ENCODE results near the gene VPS41.
A peak's percentile ranks its signal among the peaks of the same experiment; 100 is the strongest.

Gene VPS41

DNA sequence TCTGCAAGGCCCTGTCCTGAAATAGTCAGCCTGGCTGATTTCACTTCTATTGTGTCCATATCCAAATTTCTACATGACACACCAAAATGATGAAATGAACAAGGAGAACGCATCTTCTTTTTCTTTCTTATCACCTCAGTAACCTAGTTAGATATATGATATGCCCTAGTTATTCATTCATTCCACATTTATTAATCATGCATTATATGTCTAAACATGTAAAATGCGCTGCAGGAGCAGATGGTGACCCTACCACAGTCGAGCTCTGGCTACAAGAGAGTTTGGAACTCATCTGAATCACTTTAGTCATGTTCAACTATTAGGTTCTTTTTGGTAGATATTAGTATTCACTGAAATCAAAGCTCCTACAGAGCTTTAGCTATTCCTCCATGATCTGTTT, 31.8 kb upstream of the VPS41 start:
- DNase-seq (ENCODE audit: extremely low read depth, low read depth): no peak
- TF ChIP-seq, protein P1, sequence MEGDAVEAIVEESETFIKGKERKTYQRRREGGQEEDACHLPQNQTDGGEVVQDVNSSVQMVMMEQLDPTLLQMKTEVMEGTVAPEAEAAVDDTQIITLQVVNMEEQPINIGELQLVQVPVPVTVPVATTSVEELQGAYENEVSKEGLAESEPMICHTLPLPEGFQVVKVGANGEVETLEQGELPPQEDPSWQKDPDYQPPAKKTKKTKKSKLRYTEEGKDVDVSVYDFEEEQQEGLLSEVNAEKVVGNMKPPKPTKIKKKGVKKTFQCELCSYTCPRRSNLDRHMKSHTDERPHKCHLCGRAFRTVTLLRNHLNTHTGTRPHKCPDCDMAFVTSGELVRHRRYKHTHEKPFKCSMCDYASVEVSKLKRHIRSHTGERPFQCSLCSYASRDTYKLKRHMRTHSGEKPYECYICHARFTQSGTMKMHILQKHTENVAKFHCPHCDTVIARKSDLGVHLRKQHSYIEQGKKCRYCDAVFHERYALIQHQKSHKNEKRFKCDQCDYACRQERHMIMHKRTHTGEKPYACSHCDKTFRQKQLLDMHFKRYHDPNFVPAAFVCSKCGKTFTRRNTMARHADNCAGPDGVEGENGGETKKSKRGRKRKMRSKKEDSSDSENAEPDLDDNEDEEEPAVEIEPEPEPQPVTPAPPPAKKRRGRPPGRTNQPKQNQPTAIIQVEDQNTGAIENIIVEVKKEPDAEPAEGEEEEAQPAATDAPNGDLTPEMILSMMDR (IDR thresholded peaks at IDR 0.05; ENCODE audit: low read depth, low read length): no peak

DNA sequence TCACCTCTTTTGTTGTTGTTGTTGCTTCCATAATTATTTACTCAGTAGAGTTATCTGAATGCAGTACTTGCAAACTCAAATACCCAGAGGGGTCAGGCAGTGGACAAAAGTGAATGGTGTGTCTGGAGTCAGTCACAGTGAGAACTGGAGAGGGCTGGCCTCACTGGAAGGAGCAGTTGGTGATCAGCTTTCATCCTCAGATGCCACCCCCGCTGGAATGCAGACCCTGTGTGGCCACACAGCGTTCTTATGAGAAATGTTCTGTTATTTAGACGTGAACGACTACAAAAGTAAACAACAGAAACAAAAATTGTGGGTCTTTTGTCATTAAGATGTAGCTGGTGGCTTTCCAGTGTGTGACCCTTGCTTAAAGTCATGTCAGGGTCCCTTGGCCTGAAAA, 29.6 kb upstream of the VPS41 start:
- DNase-seq (ENCODE audit: extremely low read depth, low read depth): no peak
- TF ChIP-seq, protein P1 (IDR thresholded peaks at IDR 0.05; ENCODE audit: low read depth, low read length): no peak

DNA sequence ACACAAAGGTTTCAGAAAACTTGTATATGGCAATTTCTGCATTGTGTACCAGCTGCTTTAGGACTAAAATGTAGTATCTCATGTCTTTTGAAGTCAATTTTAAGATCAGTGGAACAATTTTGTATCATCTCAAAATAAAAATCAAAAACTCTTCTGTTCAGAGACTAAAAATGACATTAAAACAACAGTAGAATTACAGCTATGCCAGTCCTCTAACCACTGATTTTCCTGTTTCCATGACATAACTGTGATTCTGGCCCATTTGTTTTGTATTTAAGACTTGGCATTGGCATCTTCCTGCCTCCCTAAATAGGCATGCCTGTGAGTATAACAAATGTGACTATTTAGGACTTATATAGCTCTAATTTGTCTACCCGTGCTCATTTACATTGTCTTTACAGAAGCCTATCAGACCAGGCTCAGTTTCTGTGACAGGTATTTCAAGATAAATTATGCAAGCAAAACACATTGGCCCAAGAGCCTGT, 29.1 kb upstream of the VPS41 start:
- TF ChIP-seq, protein P1 (IDR thresholded peaks at IDR 0.05; ENCODE audit: low read depth, low read length): no peak
- no peak for DNase-seq (ENCODE audit: extremely low read depth, low read depth)

DNA sequence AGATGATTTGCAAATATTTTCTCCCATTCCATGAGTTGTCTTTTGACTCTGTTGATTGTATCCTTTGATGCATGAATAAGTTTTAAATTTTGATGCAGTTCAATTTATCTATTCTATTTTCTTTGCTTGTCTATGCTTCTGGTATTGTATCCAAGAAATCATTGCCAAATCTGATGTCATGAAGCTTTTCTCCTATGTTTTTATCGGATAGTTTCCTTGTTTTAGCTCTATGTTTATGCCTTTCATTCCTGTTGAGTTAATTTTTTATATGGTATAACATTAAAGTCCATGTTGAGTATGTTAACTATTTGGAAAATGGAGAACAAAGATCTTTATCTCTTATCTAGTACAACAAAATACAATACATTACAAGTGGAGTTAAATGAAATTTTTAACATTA, 27.6 kb upstream of the VPS41 start:
- no peak for DNase-seq (ENCODE audit: extremely low read depth, low read depth)
- TF ChIP-seq, protein P1 (IDR thresholded peaks at IDR 0.05; ENCODE audit: low read depth, low read length): no peak

DNA sequence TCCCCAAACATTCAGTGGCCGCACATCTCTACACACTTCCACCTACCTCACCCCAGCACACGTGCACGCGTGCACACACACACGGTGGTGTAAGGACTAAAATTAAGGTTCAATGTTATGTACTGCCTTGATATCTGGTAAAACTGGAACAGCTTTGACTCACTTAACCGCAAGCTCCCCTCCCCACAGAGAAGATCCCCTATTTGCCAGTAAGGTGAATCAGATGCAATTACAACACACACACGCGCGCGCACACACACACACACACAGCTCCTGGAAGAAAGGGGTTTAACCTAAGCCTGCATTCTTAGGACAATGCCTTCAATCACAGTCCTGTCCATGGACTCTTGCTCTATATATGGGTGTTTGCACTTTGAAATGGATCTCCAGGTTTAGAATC, 25.5 kb upstream of the VPS41 start:
- TF ChIP-seq, protein P1 (IDR thresholded peaks at IDR 0.05; ENCODE audit: low read depth, low read length): no peak
- DNase-seq (ENCODE audit: extremely low read depth, low read depth): no peak

DNA sequence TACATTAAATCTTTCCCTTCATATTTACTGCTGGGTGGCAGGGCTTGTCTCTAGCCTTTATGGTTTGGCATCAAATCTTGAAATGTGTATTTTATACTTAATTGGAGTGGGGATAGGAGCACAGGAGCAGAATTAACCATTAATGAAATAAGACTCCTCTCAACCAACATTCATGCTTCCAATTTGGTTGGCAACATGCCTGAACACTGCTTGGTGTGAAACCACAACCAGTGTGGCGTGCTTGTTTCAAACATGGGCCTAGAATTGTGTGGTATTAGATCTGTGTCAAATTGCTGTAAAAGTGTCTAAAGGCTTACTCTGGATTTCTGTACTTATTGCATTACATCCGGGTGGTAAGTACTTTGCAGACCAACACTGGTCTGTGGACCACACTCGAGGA, 25.1 kb upstream of the VPS41 start:
- TF ChIP-seq, protein P1 (IDR thresholded peaks at IDR 0.05; ENCODE audit: low read depth, low read length): no peak
- DNase-seq (ENCODE audit: extremely low read depth, low read depth): no peak

DNA sequence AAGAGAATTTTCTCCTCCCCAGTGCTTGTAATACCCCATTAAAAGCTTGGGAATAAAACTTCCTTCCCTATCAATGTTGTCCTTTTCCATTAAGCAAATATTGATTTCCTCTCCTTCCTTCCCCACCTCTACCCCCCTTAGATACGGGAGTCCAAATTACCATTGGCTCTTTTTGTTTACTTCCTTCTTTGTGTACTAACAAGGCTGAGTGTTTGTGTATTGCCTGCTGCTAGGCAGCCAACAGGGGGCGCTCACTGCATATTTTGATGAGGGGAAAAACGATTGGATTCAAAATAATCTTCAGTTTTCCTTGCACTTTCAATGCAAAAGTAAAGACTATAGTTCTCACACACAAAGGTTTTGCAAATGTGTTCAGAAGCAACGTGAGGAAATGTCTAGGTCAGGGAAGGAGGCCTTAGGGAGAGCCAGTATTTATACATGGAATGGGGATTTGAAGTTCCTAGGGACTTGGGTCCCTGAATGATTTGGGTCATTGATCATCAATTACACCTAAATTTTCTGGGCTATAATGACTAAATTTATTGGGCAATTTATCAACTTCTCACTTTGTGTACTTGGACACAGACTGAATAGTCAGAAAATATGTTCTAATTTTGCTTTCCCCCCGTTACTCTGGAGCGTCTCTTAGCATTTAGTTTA, 23.6 kb upstream of the VPS41 start:
- TF ChIP-seq, protein P1 (IDR thresholded peaks at IDR 0.05; ENCODE audit: low read depth, low read length): peak; percentile 99
- peak; percentile 10 for DNase-seq (ENCODE audit: extremely low read depth, low read depth)
